Measurements from ENCODE around the gene KLHL3. TPM values are rescaled to one million over a fixed set of nuclear protein-coding genes. Genes with fewer than 3 reads are reported as not detected.
A peak's percentile ranks its signal among the peaks of the same experiment; 100 is the strongest.

KLHL3 gene
- polyA plus RNA-seq, 1 experiment = 2.2 TPM

DNA sequence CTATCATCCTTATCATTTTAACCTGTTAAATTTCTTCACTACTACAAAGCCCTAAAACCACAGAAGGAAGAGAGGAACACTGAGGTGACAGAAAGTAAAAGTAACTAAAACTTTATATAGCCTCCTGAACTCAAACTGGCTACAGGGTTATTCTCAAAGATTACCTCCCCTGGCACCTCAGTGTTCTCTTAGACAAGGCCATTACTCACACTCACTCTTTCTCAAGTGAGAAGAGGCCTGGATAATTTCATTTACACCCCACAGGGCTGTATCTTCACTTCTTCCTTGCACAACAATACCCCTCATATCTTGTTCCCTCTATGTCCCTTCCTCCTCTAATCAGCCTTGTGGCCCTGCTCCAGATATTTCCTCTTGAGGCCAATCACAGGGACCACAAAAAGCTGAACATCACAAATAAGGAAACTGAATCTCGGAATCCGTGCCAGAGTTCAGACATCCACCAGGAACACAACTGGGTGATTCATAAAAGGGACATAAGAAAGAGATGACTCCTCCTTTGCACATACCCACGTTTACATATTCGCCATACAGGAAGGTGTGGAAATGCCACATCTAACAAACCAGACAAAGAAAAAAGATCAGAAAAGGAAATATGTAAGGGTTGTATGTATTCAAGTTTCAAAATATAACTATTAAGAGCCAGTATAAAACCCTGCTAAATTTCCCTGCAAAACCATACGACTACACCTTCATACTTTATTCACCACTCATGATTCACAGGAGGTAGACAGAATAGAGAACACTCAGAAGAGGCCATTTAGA is 1.7 kb upstream of the KLHL3 start:
- TF ChIP-seq, protein P1, sequence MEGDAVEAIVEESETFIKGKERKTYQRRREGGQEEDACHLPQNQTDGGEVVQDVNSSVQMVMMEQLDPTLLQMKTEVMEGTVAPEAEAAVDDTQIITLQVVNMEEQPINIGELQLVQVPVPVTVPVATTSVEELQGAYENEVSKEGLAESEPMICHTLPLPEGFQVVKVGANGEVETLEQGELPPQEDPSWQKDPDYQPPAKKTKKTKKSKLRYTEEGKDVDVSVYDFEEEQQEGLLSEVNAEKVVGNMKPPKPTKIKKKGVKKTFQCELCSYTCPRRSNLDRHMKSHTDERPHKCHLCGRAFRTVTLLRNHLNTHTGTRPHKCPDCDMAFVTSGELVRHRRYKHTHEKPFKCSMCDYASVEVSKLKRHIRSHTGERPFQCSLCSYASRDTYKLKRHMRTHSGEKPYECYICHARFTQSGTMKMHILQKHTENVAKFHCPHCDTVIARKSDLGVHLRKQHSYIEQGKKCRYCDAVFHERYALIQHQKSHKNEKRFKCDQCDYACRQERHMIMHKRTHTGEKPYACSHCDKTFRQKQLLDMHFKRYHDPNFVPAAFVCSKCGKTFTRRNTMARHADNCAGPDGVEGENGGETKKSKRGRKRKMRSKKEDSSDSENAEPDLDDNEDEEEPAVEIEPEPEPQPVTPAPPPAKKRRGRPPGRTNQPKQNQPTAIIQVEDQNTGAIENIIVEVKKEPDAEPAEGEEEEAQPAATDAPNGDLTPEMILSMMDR (IDR thresholded peaks at IDR 0.05; ENCODE audit: low read depth, low read length) = no peak

DNA sequence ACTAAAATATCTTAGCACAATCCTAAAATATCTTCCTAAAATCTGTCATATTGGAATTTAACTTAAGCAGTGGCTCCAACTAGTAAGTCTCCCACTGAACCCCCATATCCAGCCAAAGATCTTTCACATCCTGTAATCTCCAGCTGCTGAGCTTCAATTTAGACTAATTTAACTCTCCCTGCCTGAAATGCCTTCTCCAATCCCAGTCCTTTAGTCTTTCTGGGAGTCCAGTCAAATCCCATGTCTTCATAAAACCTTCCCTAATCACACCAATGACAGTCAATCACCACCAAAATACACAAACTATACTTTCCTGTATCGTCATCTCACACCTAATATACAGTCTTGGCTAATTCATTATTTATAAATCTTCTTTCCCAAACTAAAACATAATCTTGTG is 607 bp upstream of the KLHL3 start:
- TF ChIP-seq, protein P1 (IDR thresholded peaks at IDR 0.05; ENCODE audit: low read depth, low read length) = no peak
- H3K4me3 ChIP-seq (ENCODE audit: low read depth, low read length) = no peak overlapping the region
- H3K9me3 ChIP-seq (ENCODE audit: control insufficient read depth, insufficient read depth, low read length) = peaks cover 4% of the 10 kb centered on the region
- POLR2A ChIA-PET = interaction anchor here (1.0 kb wide), 1 partner anchor 21 kb away, joined by 4 read pairs; no protein-coding TSS in a partner anchor
- no peaks in the 10 kb centered on the region for H3K27me3 ChIP-seq (ENCODE audit: control insufficient read depth, insufficient read depth, low read length)
- DNase-seq (ENCODE audit: low read depth, low spot score) = no peak
- no peak overlapping the region for H3K27ac ChIP-seq (ENCODE audit: low read depth, low read length)
- CTCF ChIA-PET = interaction anchor here (0.6 to 18.3 kb wide), 6 partner anchors 10 to 114 kb away, joined by 3 to 454 read pairs (median 7); no protein-coding TSS in a partner anchor

More for the DNA sequence above, 1.7 kb upstream of the KLHL3 start:
- POLR2A ChIA-PET = interaction anchor here (1.0 kb wide), 1 partner anchor 22 kb away, joined by 4 read pairs; no protein-coding TSS in a partner anchor
- no peak for DNase-seq (ENCODE audit: low read depth, low spot score)
- CTCF ChIA-PET = interaction anchor here (1.0 to 18.3 kb wide), 5 partner anchors 14 to 108 kb away, joined by 3 to 454 read pairs (median 9); no protein-coding TSS in a partner anchor
- Histone ChIP-seq H3K9me3 (ENCODE audit: control insufficient read depth, insufficient read depth, low read length) (peaks cover 4% of the 10 kb centered on the region), H3K27ac (ENCODE audit: low read depth, low read length) (no peak overlapping the region), H3K4me3 (ENCODE audit: low read depth, low read length) (no peak overlapping the region), H3K27me3 (ENCODE audit: control insufficient read depth, insufficient read depth, low read length) (no peaks in the 10 kb centered on the region)

DNA sequence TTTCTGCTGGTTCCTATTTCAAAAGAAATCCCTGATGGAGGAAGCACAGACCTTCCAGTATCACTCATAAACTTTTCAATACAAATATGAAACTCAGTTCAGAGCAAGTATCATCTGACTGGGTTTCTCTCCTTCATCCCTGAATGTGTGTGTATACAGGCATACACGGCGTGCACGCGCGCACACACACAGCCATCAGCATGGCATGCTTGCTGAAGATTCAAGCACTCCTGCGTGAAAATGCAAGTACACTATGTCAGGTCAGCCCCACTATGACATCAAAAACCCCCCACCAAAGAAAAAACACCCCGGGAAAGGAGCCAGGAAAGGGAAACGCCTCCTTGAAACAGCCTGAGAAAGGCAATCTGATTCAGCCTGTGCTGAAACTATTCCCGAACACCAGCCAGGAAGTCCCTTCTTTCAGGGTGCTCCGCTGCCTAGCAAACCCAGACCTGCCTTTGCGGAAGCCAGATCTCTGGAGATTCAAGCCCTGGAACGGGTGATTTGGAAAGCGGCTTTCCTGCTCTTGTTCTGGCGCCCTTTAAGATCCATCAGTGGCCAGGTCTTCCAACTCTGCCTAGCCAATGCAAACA is 831 bp downstream of the KLHL3 start:
- Histone ChIP-seq H3K27ac (ENCODE audit: low read depth, low read length) (peak overlapping the region; percentile 63), H3K4me3 (ENCODE audit: low read depth, low read length) (peak overlapping the region; percentile 66), H3K9me3 (ENCODE audit: control insufficient read depth, insufficient read depth, low read length) (peaks cover 4% of the 10 kb centered on the region), H3K27me3 (ENCODE audit: control insufficient read depth, insufficient read depth, low read length) (no peaks in the 10 kb centered on the region)
- TF ChIP-seq, protein P1 (IDR thresholded peaks at IDR 0.05; ENCODE audit: low read depth, low read length) = no peak
- no peak for DNase-seq (ENCODE audit: low read depth, low spot score)
- POLR2A ChIA-PET = interaction anchor here (1.2 kb wide), 1 partner anchor 75 kb away, joined by 6 read pairs; no protein-coding TSS in a partner anchor
- CTCF ChIA-PET = interaction anchor here (0.8 to 18.3 kb wide), 4 partner anchors 7 to 76 kb away, joined by 3 to 454 read pairs (median 10); no protein-coding TSS in a partner anchor

DNA sequence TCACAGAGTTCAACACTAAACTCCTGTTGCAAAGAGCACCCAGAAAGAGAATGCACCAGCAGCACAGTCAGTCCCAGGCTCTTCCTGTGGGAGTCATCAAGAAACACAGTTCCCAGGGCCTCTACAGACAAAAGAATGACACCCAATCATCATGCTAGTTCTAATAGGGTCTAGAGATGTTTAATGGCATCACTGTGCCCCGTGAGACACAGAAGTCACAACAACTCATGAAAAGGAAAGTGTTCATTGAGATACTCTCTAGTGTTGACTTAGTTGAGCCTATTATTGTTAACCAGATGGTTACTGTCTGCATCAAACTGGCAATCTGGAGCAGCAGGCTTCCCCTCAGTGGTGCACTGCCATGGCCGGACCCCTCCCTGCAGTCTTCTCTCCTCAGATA is 1.6 kb downstream of the KLHL3 start:
- no peak for DNase-seq (ENCODE audit: low read depth, low spot score)
- H3K9me3 ChIP-seq (ENCODE audit: control insufficient read depth, insufficient read depth, low read length) = peaks cover 4% of the 10 kb centered on the region
- POLR2A ChIA-PET = no interaction called here
- H3K4me3 ChIP-seq (ENCODE audit: low read depth, low read length) = peak overlapping the region; percentile 66
- H3K27ac ChIP-seq (ENCODE audit: low read depth, low read length) = no peak overlapping the region
- no peaks in the 10 kb centered on the region for H3K27me3 ChIP-seq (ENCODE audit: control insufficient read depth, insufficient read depth, low read length)
- TF ChIP-seq, protein P1 (IDR thresholded peaks at IDR 0.05; ENCODE audit: low read depth, low read length) = no peak
- CTCF ChIA-PET = interaction anchor here (1.7 to 18.3 kb wide), 3 partner anchors 8 to 76 kb away, joined by 5 to 454 read pairs (median 14); no protein-coding TSS in a partner anchor
